Stimulated activated naive B cell treated with anti-CD40 and anti-IgM and Interleukin-4, amounts not matched to agents 10 μg/mL and 1 μg/mL and 100 μg/mL, for 72 hours (primary cell): ENCODE results near the gene MED9.
"Not testable (repeated sequence)": the region's sequence is repeated elsewhere in the genome, so short reads cannot be mapped to it uniquely, and the experiment has no call there.

Experiments
- ATAC-seq, 2 donors: fragments of 150-1000 bp; cut with Tn5 transposase; replicated peaks; 2 replicates each; pipeline ENCODE4 v1.10.0; 2021; ENCODE audit warnings: moderate library complexity in 1 of 2
- DNase-seq: peaks from one replicate; pipeline ENCODE4 v3.0.0; 2021
- H3K27ac Mint-ChIP-seq: one replicate; pipeline ENCODE4 v1.8.0; 2022; ENCODE audit warnings: mild to moderate bottlenecking, mixed read lengths
- H3K27me3 Mint-ChIP-seq, 2 donors: one replicate each; pipeline ENCODE4 v1.8.0; 2022; ENCODE audit warnings: mixed read lengths in 2 of 2
- H3K36me3 Mint-ChIP-seq, 2 donors: one replicate each; pipeline ENCODE4 v1.8.0; 2022; ENCODE audit warnings: mixed read lengths in 2 of 2, mild to moderate bottlenecking in 1 of 2
- H3K4me1 Mint-ChIP-seq, 2 donors: one replicate each; pipeline ENCODE4 v1.8.0; 2022; ENCODE audit warnings: mixed read lengths in 2 of 2, mild to moderate bottlenecking in 1 of 2
- H3K4me3 Mint-ChIP-seq, 2 donors: one replicate each; pipeline ENCODE4 v1.8.0; 2022; ENCODE audit warnings: mild to moderate bottlenecking in 2 of 2, mixed read lengths in 2 of 2, moderate library complexity in 1 of 2
- H3K9me3 Mint-ChIP-seq, 2 donors: one replicate each; pipeline ENCODE4 v1.8.0; 2022; ENCODE audit warnings: mixed read lengths in 2 of 2, mild to moderate bottlenecking in 1 of 2

Gene MED9

DNA sequence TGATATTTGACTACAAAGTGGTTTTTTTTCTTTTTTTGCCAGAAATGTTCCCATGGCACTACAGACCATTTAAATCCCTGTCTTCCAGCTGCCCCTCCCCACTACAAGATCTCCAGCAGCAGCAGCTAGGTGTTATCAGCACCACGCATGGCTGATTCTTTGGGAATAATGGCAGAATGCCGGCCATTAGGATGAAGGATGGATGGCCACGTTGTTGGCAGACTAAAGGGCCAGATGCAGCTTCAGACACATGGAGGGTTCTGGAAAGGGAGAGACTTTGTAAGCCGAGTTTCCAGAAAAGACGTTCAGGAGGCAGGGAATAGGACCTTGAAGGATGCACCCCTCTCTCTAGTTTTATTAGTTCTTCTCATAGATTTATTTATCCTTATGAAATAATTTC is 10.3 kb upstream of the MED9 start:
- Mint-ChIP-seq H3K27me3 (peaks cover 0 to 13% of the 10 kb centered on the region in 2 donors), H3K9me3 (no peaks in the 10 kb centered on the region), H3K4me3 (no peak overlapping the region), H3K27ac (no peak overlapping the region), H3K4me1 (no peaks in the 10 kb centered on the region), H3K36me3 (no peaks in the 10 kb centered on the region)
- ATAC-seq (no peak), DNase-seq (no peak)

DNA sequence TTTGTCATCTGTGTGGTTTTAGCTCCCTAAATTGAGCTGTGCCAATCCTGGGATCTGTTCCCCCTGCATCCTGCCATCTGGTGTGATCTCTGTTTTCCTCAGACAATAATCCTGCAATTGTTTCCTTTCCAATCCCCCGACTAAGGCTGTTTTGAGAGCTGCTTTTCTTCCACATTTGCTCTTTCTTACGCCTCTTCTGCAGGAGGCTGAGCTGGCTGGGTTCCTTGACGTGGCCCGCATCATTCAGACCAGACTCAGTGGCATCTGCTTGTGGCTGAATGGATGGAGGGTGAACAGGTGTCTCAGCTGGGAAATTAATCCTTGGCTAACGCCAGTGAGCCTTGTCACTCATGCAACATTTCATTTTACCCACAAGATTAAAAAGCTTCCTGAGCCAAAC is 9.8 kb upstream of the MED9 start:
- ATAC-seq (no peak), DNase-seq (no peak)
- Mint-ChIP-seq H3K4me3 (no peak overlapping the region), H3K4me1 (no peaks in the 10 kb centered on the region), H3K27ac (no peak overlapping the region), H3K36me3 (no peaks in the 10 kb centered on the region), H3K27me3 (peaks cover 0 to 13% of the 10 kb centered on the region in 2 donors), H3K9me3 (no peaks in the 10 kb centered on the region)

DNA sequence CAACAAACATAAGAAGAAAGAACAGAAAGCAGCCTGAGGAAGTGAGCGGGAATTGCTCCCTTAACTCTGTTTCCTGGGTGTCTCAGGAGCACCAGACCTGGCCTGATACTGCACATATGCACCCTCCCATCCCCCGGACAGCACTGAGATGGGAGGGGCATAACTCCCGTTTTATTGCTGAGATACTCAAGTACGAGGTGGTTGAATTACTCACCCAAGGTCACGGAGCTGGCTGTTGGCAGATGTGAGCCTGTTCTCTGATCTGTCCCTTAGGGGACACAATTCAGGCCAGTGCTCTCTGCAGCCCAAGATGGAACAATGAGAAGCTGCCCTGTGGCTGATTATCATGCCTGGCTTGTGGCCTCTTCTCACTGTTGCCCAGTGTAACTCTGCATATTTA is 9.1 kb upstream of the MED9 start:
- Mint-ChIP-seq H3K27ac (no peak overlapping the region), H3K36me3 (no peaks in the 10 kb centered on the region), H3K9me3 (no peaks in the 10 kb centered on the region), H3K4me1 (no peaks in the 10 kb centered on the region), H3K4me3 (no peak overlapping the region), H3K27me3 (peaks cover 0 to 13% of the 10 kb centered on the region in 2 donors)
- DNase-seq (no peak), ATAC-seq (no peak)

DNA sequence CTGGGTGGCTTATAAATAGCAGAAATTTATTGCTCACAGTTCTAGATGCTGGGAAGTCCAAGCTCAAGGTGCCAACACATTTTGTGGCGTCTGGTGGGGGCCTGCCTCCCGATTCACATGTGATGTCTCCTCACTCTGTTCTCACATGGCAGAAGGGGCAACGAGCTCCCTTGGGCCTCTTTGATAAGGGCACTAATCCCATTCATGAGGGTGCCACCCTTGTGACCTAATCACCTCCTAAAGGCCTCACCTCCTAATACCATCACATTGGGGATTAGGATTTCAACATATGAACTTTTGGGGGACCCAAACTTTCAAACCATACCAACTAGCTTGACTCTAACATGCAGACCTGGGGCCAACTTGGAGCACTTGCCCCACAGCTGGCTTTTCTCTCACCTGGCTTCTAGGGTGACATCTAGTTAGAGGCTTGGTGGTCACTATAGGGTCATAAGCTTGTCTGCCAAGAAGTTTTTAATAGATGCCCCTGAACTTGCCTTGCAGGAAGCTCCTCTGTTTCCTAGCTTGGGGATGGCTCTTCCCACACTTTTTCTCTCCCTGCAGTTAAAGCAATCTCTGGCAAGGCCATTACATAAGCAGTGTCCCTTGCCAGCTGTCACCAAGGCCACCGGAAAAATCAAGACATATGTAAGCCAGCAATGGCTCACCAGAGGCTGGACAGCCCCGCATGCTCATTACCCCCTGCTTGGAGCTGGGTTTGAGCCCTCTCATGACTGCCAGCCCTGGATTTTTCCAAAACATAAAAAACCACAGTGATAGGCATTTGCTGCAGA is 8.4 kb upstream of the MED9 start:
- H3K27me3 Mint-ChIP-seq = peaks cover 0 to 13% of the 10 kb centered on the region in 2 donors
- H3K4me1 Mint-ChIP-seq = no peaks in the 10 kb centered on the region

DNA sequence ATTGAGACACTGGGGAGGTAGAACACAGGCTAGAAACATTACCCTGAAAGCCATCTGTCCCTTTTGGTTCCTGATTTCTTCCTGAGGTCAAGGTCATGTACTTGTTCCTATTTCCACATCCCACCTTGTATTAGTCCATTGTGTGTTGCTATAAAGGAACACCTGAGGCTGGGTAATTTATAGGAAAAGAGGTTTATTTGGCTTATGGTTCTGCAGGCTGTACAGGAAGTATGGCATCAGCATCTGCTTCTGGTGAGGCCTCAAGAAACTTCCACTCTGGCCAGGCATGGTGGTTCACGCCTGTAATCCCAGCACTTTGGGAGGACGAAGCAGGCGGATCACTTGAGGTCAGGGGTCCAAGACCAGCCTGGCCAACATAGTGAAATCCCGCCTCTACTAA is 7.4 kb upstream of the MED9 start:
- no peaks in the 10 kb centered on the region for H3K4me1 Mint-ChIP-seq
- H3K27ac Mint-ChIP-seq = no peak overlapping the region
- no peak for ATAC-seq
- no peaks in the 10 kb centered on the region for H3K9me3 Mint-ChIP-seq
- H3K27me3 Mint-ChIP-seq = peaks cover 0 to 13% of the 10 kb centered on the region in 2 donors
- no peak overlapping the region for H3K4me3 Mint-ChIP-seq
- DNase-seq = no peak
- no peaks in the 10 kb centered on the region for H3K36me3 Mint-ChIP-seq

More for the DNA sequence above, 8.4 kb upstream of the MED9 start:
- no peak overlapping the region for H3K4me3 Mint-ChIP-seq
- DNase-seq (no peak), ATAC-seq (no peak)
- H3K9me3 Mint-ChIP-seq = no peaks in the 10 kb centered on the region
- no peaks in the 10 kb centered on the region for H3K36me3 Mint-ChIP-seq
- H3K27ac Mint-ChIP-seq = no peak overlapping the region

DNA sequence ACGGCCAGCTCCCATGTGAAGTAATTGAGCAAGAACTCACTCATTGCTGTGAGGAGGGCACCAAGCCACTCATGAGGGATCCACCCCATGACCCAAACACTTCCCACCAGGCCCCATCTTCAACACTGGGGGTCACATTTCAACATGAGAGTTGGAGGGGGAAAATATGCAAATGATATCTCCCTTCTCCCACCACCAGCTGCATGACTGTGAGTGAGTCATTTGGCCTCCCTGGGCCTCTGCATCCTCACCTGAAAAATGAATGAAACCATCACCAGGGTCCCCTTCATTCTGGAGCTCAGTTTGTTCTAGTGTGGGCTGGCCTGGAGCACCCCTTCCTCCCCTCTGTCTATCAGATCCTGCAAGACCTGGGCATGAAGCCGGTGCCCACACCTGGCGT is 6.8 kb upstream of the MED9 start:
- peaks cover 0 to 13% of the 10 kb centered on the region in 2 donors for H3K27me3 Mint-ChIP-seq
- no peaks in the 10 kb centered on the region for H3K4me1 Mint-ChIP-seq
- DNase-seq (no peak), ATAC-seq (no peak)
- H3K9me3 Mint-ChIP-seq = no peaks in the 10 kb centered on the region
- H3K4me3 Mint-ChIP-seq = no peak overlapping the region
- no peak overlapping the region for H3K27ac Mint-ChIP-seq
- H3K36me3 Mint-ChIP-seq = no peaks in the 10 kb centered on the region

DNA sequence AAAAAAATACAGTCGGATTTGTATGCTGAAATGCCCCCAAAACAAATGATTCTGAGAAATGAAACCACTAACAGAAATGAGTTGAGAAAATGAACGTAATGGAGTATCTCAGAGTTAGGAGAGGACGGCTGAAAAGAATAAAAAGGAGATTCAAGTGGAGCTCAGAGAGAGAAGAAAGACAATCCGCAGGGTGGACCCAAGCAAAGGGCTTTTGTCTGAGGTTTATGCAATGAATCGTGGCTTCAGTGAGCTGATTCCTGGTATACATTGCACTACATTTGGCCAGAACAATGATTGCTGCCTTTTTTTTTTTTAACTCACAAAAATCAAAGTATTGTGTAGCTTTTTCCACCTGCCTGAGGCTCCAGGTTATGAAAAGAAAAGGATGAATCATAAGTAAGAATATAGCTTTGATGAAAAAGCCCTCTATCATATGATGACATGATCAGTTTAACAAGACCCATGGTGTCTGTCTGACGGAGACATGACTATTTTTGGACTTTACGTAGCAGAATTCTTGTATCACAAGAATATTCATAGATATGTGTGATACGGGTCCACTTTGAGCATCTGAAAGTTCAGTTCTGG is 4.4 kb upstream of the MED9 start:
- no peak for DNase-seq
- Mint-ChIP-seq H3K36me3 (no peaks in the 10 kb centered on the region), H3K4me1 (peaks cover 0 to 2% of the 10 kb centered on the region in 2 donors), H3K9me3 (no peaks in the 10 kb centered on the region), H3K27me3 (peaks cover 0 to 4% of the 10 kb centered on the region in 2 donors), H3K4me3 (no peak overlapping the region), H3K27ac (no peak overlapping the region)
- no peak for ATAC-seq

DNA sequence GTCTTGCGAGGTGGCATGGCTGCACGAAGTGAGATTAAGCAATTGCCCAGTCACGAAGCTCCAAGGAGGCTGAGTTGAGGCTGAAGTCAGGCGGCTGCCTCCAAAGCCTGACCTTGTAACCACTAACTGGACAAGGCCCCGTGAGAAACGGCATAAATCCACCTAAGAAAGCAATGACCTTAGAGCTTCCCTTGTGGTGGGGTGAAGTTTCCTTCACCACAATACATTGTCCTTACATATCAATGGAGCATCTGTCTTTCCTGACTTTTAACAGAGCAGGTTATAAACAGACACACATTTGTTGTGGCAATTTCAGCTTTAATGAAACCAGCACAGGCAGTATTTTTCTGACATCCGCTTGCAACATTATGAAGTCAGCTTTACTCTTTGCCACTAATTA is 2.5 kb upstream of the MED9 start:
- Mint-ChIP-seq H3K27ac (no peak overlapping the region), H3K4me3 (no peak overlapping the region), H3K36me3 (no peaks in the 10 kb centered on the region), H3K9me3 (no peaks in the 10 kb centered on the region), H3K27me3 (peaks cover 0 to 4% of the 10 kb centered on the region in 2 donors), H3K4me1 (peaks cover 5 to 15% of the 10 kb centered on the region in 2 donors)
- no peak for ATAC-seq
- DNase-seq = no peak

DNA sequence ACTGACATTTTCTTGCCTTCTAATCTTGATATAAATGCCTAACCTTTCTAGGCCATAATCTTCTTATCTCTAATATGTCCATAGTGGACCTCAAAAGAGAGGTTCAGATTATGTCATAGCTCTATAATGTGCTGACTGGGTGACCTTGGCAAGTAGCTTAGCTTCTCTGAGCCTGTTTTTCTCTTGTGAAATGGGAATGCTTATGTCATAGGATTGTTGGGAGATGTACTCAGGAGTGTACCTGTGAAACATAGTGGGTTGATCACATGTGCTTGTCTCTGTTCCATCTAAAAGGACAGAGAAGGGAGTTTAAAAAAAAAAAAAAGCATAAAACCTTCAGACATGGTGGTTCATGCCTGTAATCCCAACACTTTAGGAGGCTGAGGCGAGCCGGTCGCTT is 2.4 kb downstream of the MED9 start:
- Mint-ChIP-seq H3K27ac (no peak overlapping the region), H3K36me3 (peaks cover 18% of the 10 kb centered on the region in 2 donors), H3K27me3 (no peaks in the 10 kb centered on the region), H3K9me3 (no peaks in the 10 kb centered on the region), H3K4me1 (peaks cover 16 to 50% of the 10 kb centered on the region in 2 donors), H3K4me3 (no peak overlapping the region)
- DNase-seq (no peak), ATAC-seq (no peak)

DNA sequence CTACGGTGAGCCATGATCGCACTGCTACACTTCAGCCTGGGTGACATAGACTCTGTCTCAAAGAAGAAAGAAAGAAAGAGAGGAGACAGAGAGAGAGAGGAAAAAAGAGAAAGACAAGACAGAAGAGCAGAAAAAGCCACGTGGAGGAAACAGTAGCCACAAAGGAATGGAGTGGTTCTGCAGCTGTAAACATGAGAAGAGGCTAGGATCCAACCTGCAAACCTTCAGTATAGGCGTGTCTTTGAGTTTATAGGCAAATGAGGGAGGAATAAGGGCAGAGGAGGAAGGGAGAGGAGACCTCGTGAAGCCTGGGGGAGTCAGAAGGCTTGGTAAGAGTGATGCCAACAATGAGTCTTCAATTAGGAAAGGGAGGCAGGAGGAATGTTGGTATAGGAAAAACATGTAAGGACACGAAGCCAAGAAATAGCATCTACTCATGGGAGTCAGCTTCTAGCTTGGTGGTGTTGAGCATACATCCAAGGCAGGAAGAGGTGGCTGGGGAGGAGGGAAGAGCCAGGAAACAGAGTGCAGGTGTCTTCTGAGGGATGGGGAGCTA is 3.9 kb downstream of the MED9 start:
- Mint-ChIP-seq H3K4me1 (peaks cover 24 to 60% of the 10 kb centered on the region in 2 donors), H3K27me3 (no peaks in the 10 kb centered on the region)

DNA sequence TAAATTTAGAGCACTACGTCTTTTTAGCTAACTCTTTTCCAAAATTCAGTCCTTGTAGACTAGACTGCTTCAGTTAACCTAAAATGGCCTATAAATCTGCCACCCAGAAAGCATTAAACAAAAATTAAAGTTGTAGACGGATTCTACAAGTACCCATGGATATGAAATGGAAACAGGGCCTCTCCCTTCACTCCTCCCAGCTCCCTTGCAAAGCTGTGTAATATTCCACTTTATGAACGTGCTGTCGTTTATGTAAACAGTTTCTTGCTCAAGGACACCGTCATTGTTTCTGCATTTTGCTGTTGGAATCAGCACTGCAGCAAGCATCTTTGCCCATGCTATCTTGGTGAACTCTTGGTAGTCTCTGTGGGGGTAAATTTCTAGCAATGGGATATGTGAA is 5.1 kb downstream of the MED9 start:
- DNase-seq (no peak), ATAC-seq (no peak)
- Mint-ChIP-seq H3K4me1 (peaks cover 22 to 62% of the 10 kb centered on the region in 2 donors), H3K4me3 (no peak overlapping the region), H3K27me3 (no peaks in the 10 kb centered on the region), H3K9me3 (no peaks in the 10 kb centered on the region), H3K36me3 (peaks cover 28 to 32% of the 10 kb centered on the region in 2 donors), H3K27ac (no peak overlapping the region)

More for the DNA sequence above, 3.9 kb downstream of the MED9 start:
- Mint-ChIP-seq H3K9me3 (no peaks in the 10 kb centered on the region), H3K4me3 (no peak overlapping the region), H3K27ac (peak overlapping the region; percentile 42), H3K36me3 (peaks cover 27 to 28% of the 10 kb centered on the region in 2 donors)
- DNase-seq (no peak), ATAC-seq (no peak)

DNA sequence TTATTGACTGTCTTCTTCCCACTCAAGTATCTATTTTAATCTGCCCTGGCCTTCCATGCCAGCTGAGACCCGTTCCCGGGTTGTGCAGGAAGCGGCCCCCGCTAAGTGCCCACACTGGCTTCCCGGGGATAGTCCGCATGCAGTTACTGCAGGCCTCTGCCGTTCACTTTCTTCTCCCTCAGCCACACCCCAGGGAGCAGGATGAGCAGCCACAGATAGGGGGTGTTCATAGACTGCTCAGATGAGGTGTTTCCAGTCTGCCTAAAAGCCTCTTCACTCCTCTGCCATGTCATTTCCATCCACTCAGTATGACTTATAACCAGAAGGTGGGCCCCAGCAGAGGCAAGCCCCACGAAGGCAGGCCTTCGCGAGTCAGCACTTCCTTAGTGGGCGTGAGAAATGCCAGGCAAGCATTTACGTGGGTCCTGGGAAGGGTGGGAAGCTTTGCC is 7.7 kb downstream of the MED9 start:
- peaks cover 25 to 52% of the 10 kb centered on the region in 2 donors for H3K4me1 Mint-ChIP-seq
- ATAC-seq = peak; percentile 68 to 91
- DNase-seq = no peak
- H3K4me3 Mint-ChIP-seq = peak overlapping the region in 1 of 2 donors; percentile 1
- H3K27ac Mint-ChIP-seq = no peak overlapping the region
- no peaks in the 10 kb centered on the region for H3K27me3 Mint-ChIP-seq
- H3K9me3 Mint-ChIP-seq = no peaks in the 10 kb centered on the region
- peaks cover 45 to 48% of the 10 kb centered on the region in 2 donors for H3K36me3 Mint-ChIP-seq

DNA sequence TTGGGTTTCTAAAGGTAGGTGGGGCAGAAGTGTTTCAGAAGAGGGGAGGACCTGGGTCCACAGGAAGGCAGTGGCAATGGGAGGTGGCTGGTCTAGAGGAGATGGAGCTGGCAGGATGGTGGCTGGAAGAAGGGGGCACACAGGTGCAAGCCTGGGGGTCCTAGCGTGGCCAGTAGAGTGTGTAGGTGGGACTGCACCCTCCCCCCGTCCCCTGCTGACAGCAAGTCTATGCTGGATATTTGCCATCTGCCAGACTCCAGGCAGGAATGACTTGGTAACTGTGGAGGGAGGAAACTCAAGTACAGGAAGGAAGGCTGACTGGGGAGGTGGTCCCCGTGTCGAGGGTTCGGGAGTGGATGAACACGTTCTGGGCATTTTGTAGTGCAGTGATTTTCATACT is 8.6 kb downstream of the MED9 start:
- H3K4me3 Mint-ChIP-seq = no peak overlapping the region
- H3K4me1 Mint-ChIP-seq = peaks cover 23 to 47% of the 10 kb centered on the region in 2 donors
- no peak for ATAC-seq
- H3K9me3 Mint-ChIP-seq = no peaks in the 10 kb centered on the region
- H3K36me3 Mint-ChIP-seq = peaks cover 43 to 46% of the 10 kb centered on the region in 2 donors
- H3K27me3 Mint-ChIP-seq = no peaks in the 10 kb centered on the region
- no peak for DNase-seq
- peak overlapping the region; percentile 10 for H3K27ac Mint-ChIP-seq

DNA sequence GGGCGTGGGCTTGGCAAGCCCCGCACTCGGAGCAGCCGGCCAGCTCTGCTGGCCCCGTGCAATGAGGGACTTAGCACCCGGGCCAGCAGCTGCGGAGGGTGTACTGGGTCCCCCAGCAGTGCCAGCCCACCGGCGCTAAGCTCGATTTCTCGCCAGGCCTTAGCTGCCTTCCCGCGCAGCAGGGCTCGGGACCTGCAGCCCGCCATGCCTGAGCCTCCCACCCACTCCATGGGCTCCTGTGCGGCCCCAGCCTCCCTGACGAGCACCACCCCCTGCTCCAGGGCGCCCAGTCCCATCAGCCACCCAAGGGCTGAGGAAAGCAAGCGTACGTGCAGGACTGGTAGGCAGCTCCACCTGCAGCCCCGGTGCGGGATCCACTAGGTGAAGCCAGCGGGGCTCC is 9.6 kb downstream of the MED9 start:
- not testable (repeated sequence) for H3K4me3 Mint-ChIP-seq, H3K27me3 Mint-ChIP-seq, H3K9me3 Mint-ChIP-seq, DNase-seq, H3K27ac Mint-ChIP-seq, ATAC-seq
- Mint-ChIP-seq H3K36me3 (peaks cover 44 to 51% of the 10 kb centered on the region in 2 donors), H3K4me1 (peaks cover 23 to 47% of the 10 kb centered on the region in 2 donors)

DNA sequence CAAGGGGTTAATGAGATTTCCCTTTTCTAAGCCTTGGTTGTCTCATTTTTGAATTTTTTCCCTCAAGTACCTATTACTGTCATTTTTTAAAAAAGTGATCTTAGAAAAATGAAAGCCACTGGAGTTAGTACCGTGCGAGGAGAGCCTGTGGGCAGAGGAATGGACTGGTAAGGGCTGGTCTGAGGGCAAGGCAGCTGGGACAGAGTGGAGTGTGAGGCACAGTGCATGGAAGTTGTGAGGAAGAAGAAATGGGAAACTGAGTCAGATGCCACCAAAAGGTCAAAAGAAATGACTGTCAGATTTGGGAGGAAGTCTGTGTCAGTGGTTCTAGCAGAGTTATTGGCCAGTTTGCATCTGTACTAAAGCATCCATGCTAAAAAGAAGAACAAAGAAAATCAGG is 11.2 kb downstream of the MED9 start:
- Mint-ChIP-seq H3K4me3 (no peak overlapping the region), H3K9me3 (no peaks in the 10 kb centered on the region), H3K27me3 (no peaks in the 10 kb centered on the region), H3K4me1 (peaks cover 22 to 41% of the 10 kb centered on the region in 2 donors), H3K27ac (no peak overlapping the region), H3K36me3 (peaks cover 46 to 56% of the 10 kb centered on the region in 2 donors)
- ATAC-seq = no peak
- no peak for DNase-seq
